Glutamatergic neuron (in vitro differentiated cells): ENCODE results near the gene HSPA1A. TPM values are rescaled to one million over a fixed set of nuclear protein-coding genes. Genes with fewer than 3 reads are reported as not detected.

Experiments
- DNase-seq: peaks from one replicate; pipeline ENCODE4 v3.0.0; 2022
- H3K27ac Mint-ChIP-seq: one replicate; pipeline ENCODE4 v1.8.0; 2020; ENCODE audit warnings: mild to moderate bottlenecking, mixed read lengths, inconsistent platforms; ENCODE audit not compliant: unreplicated experiment
- H3K27me3 Mint-ChIP-seq: one replicate; pipeline ENCODE4 v1.8.0; 2020; ENCODE audit warnings: mild to moderate bottlenecking, moderate library complexity, mixed read lengths, inconsistent platforms; ENCODE audit not compliant: unreplicated experiment
- H3K36me3 Mint-ChIP-seq: one replicate; pipeline ENCODE4 v1.8.0; 2020; ENCODE audit warnings: mild to moderate bottlenecking, mixed read lengths, inconsistent platforms; ENCODE audit not compliant: unreplicated experiment
- H3K4me1 Mint-ChIP-seq: one replicate; pipeline ENCODE4 v1.8.0; 2020; ENCODE audit warnings: mild to moderate bottlenecking, low read depth, mixed read lengths, inconsistent platforms; ENCODE audit not compliant: unreplicated experiment
- H3K4me3 Mint-ChIP-seq: one replicate; pipeline ENCODE4 v1.8.0; 2020; ENCODE audit warnings: mild to moderate bottlenecking, mixed read lengths, inconsistent platforms; ENCODE audit not compliant: unreplicated experiment
- H3K9me3 Mint-ChIP-seq: one replicate; pipeline ENCODE4 v1.8.0; 2020; ENCODE audit warnings: mild to moderate bottlenecking, moderate library complexity, mixed read lengths, inconsistent platforms; ENCODE audit not compliant: unreplicated experiment
- CTCF ChIP-seq: fragments of 200-600 bp; sonication (generic); IDR thresholded peaks from one replicate; pipeline ENCODE4 v1.5.0; 2021; ENCODE audit not compliant: partially characterized antibody, unreplicated experiment
- total RNA-seq: library from RNA; stranded (reverse); fragmentation: NEBNext Ultra II Directional; extraction: Animal tissue kit (Norgen Biotek cat#: 25700); gene quantifications from one replicate; pipeline ENCODE4 v1.2.1, GENCODE V29; 2021; ENCODE audit not compliant: unreplicated experiment

The HSPA1A gene
- total RNA-seq, 1 donor from 2014 or later: 54.3 TPM

GRCh38 chr6:31778999-31779885 lies 36.1 kb upstream of the HSPA1A start:
- H3K4me1 Mint-ChIP-seq: no peaks in the 10 kb centered on the region
- H3K36me3 Mint-ChIP-seq: no peaks in the 10 kb centered on the region
- H3K27me3 Mint-ChIP-seq: no peaks in the 10 kb centered on the region
- no peak overlapping the region for H3K27ac Mint-ChIP-seq
- no peak for DNase-seq
- H3K4me3 Mint-ChIP-seq: no peak overlapping the region
- TF ChIP-seq CTCF: no peak
- H3K9me3 Mint-ChIP-seq: peaks cover 2% of the 10 kb centered on the region

GRCh38 chr6:31779908-31780307 lies 35.4 kb upstream of the HSPA1A start:
- no peak overlapping the region for H3K27ac Mint-ChIP-seq
- H3K27me3 Mint-ChIP-seq: peaks cover 2% of the 10 kb centered on the region
- no peaks in the 10 kb centered on the region for H3K4me1 Mint-ChIP-seq
- H3K9me3 Mint-ChIP-seq: peaks cover 2% of the 10 kb centered on the region
- no peak for TF ChIP-seq CTCF
- no peaks in the 10 kb centered on the region for H3K36me3 Mint-ChIP-seq
- no peak for DNase-seq
- H3K4me3 Mint-ChIP-seq: no peak overlapping the region

- no peak overlapping the region for H3K4me3 Mint-ChIP-seq
- H3K27ac Mint-ChIP-seq: no peak overlapping the region
- H3K27me3 Mint-ChIP-seq: peaks cover 2% of the 10 kb centered on the region
- H3K4me1 Mint-ChIP-seq: no peaks in the 10 kb centered on the region
- no peaks in the 10 kb centered on the region for H3K36me3 Mint-ChIP-seq
- TF ChIP-seq CTCF: no peak
- no peak for DNase-seq
- H3K9me3 Mint-ChIP-seq: peaks cover 2% of the 10 kb centered on the region
These were observed 34.7 kb upstream of the HSPA1A start for GRCh38 chr6:31780507-31781243.

GRCh38 chr6:31781244-31782125 lies 33.9 kb upstream of the HSPA1A start:
- Mint-ChIP-seq H3K27me3 (peaks cover 2% of the 10 kb centered on the region), H3K4me3 (no peak overlapping the region), H3K36me3 (no peaks in the 10 kb centered on the region), H3K27ac (no peak overlapping the region), H3K4me1 (no peaks in the 10 kb centered on the region), H3K9me3 (peaks cover 2% of the 10 kb centered on the region)
- TF ChIP-seq CTCF: no peak
- DNase-seq: no peak
